ENCODE results near the gene TASP1. TPM values are rescaled to one million over a fixed set of nuclear protein-coding genes. Genes with fewer than 3 reads are reported as not detected.

Gene TASP1
- total and polyA plus RNA-seq, 10 of the 15 experiments (the other 5 are each of a cell fraction or from before 2014, with no cell fraction given): 7.4 to 17.8 (median 10.5) TPM

DNA sequence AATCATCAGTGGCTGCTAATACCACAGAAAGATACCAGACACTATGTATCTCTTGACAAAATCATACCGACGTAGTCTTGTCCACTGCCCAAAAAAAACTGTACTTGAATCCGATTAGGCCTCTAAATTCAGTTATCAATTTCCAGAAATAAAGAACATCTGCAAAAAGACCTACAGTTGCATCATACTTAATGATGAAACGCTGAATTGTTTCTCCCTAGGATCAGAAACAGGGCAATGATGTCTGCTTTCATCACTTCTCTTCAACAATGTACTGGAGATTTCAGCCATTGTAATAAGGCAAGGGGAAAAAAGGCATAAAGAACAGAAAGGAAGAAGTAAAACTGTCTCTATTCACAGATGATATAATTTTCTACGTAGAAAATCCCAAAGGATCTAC is 152.0 kb downstream of the TASP1 start:
- no peak for FAIRE-seq
- DNase-seq (ENCODE audit: low read depth, low spot score): no peak
- no peaks in the 10 kb centered on the region for H3K27me3 ChIP-seq (replicated peaks in 1 of 2; ENCODE audit: control insufficient read depth in 2 of 2, insufficient read depth in 2 of 2, low read length in 1 of 2)
- RAD21 ChIA-PET (ENCODE audit: unreplicated experiment): no interaction called here
- intact Hi-C loops (cut with micrococcal nuclease; ENCODE audit: unreplicated experiment): no loop called here
- in situ Hi-C loops (cut with MboI): no loop called here
- H3K4me3 ChIP-seq: no peak overlapping the region
- no peak overlapping the region for H2AFZ ChIP-seq (ENCODE audit: control insufficient read depth, low read depth, low read length)
- no peaks in the 10 kb centered on the region for H3K9me3 ChIP-seq (replicated peaks; ENCODE audit: control insufficient read depth, insufficient read depth, low read length)
- CTCF ChIA-PET: no interaction called here
- TF ChIP-seq, protein P1, sequence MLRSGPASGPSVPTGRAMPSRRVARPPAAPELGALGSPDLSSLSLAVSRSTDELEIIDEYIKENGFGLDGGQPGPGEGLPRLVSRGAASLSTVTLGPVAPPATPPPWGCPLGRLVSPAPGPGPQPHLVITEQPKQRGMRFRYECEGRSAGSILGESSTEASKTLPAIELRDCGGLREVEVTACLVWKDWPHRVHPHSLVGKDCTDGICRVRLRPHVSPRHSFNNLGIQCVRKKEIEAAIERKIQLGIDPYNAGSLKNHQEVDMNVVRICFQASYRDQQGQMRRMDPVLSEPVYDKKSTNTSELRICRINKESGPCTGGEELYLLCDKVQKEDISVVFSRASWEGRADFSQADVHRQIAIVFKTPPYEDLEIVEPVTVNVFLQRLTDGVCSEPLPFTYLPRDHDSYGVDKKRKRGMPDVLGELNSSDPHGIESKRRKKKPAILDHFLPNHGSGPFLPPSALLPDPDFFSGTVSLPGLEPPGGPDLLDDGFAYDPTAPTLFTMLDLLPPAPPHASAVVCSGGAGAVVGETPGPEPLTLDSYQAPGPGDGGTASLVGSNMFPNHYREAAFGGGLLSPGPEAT (IDR thresholded peaks at IDR 0.05; ENCODE audit: low read depth): no peak
- TF ChIP-seq E4F1 (IDR thresholded peaks at IDR 0.05; ENCODE audit: borderline replicate concordance, partially characterized antibody) (no peak), MYC (IDR thresholded peaks at IDR 0.05; ENCODE audit: insufficient read depth, insufficient read length, insufficient replicate concordance, low read length, severe bottlenecking) (no peak), TCF12 (IDR thresholded peaks at IDR 0.05; ENCODE audit: low read depth, low read length) (no peak), TARDBP (IDR thresholded peaks at IDR 0.05; ENCODE audit: borderline replicate concordance) (no peak), RCOR1 (conservative IDR thresholded peaks at IDR 0.05; ENCODE audit: low read depth, low read length) (no peak), PML (IDR thresholded peaks at IDR 0.05; ENCODE audit: low read length) (no peak), ZSCAN29 (IDR thresholded peaks at IDR 0.05) (no peak), JUNB (IDR thresholded peaks at IDR 0.05) (no peak), ZNF384 (IDR thresholded peaks at IDR 0.05; ENCODE audit: borderline replicate concordance, low read depth, low read length) (no peak), CREB1 (IDR thresholded peaks at IDR 0.05; ENCODE audit: low read depth) (no peak)
- no peak for ATAC-seq
- no peaks in the 10 kb centered on the region for H3K4me1 ChIP-seq (ENCODE audit: control insufficient read depth, insufficient read depth, low read length)
- no peaks in the 10 kb centered on the region for H4K20me1 ChIP-seq (ENCODE audit: control insufficient read depth, insufficient read depth)
- H3K27ac ChIP-seq (ENCODE audit: control insufficient read depth, insufficient read depth): no peak overlapping the region
- 86% methylated on average over 5 of the region's 5 CpGs for WGBS (ENCODE audit: insufficient coverage, insufficient replicate concordance, low lambda C conversion rate, missing lambda C conversion rate)
- H3K79me2 ChIP-seq (ENCODE audit: control insufficient read depth, insufficient read depth, low read length): no peaks in the 10 kb centered on the region
- no TSS peak for BruUV-seq (replicated peaks)
- H3K9ac ChIP-seq (ENCODE audit: control insufficient read depth, insufficient read depth, low read length): no peak overlapping the region
- no peak overlapping the region for H3K4me2 ChIP-seq (ENCODE audit: control insufficient read depth, insufficient read depth)
- H3K36me3 ChIP-seq (ENCODE audit: control insufficient read depth in 2 of 2, insufficient read depth in 2 of 2, low read length in 1 of 2): no peaks in the 10 kb centered on the region; a peak in 1 of 4 replicates
- SMC1A ChIA-PET (ENCODE audit: uncharacterized antibody, unreplicated experiment): no interaction called here
- POLR2A ChIA-PET: no interaction called here

All from GM12878 (cell line).